GM23338 (cell line): ENCODE measurements around the gene ARHGEF1. TPM values are rescaled to one million over a fixed set of nuclear protein-coding genes. Genes with fewer than 3 reads are reported as not detected.

ENCODE experiments used
- ATAC-seq: fragments of 200-7000 bp; cut with Tn5 transposase; 3 replicates; pipeline ENCODE4 v1.9.1; 2020
- DNase-seq: peaks from one replicate; pipeline ENCODE4 v3.0.0-alpha.2; 2015; ENCODE audit warnings: low spot score
- H2AFZ ChIP-seq: fragments of 200-600 bp; sonication (generic); 2 replicates; pipeline ENCODE4 v1.8.0; 2016; ENCODE audit warnings: antibody characterized with exemption, mild to moderate bottlenecking, moderate library complexity
- H3F3A ChIP-seq: fragments of 200-600 bp; sonication (generic); replicated peaks from 2 replicates; pipeline ENCODE4 v1.8.0; 2017; ENCODE audit warnings: antibody characterized with exemption, mixed run types, low read depth
- H3K27ac ChIP-seq: fragments of 200-600 bp; sonication (generic); 2 replicates; pipeline ENCODE4 v1.6.1; 2016; ENCODE audit warnings: low read depth
- H3K27me3 ChIP-seq: fragments of 200-600 bp; sonication (generic); 2 replicates; pipeline ENCODE4 v1.8.0; 2016; ENCODE audit warnings: mild to moderate bottlenecking, mixed run types, moderate library complexity; ENCODE audit not compliant: insufficient read depth
- H3K36me3 ChIP-seq: fragments of 200-600 bp; sonication (generic); 2 replicates; pipeline ENCODE4 v1.8.0; 2016; ENCODE audit warnings: mild to moderate bottlenecking; ENCODE audit not compliant: insufficient read depth
- H3K4me1 ChIP-seq: fragments of 200-600 bp; sonication (generic); 2 replicates; pipeline ENCODE4 v1.8.0; 2016; ENCODE audit warnings: mild to moderate bottlenecking, moderate library complexity; ENCODE audit not compliant: insufficient read depth
- H3K4me2 ChIP-seq: fragments of 200-600 bp; sonication (generic); 2 replicates; pipeline ENCODE4 v1.7.1; 2017; ENCODE audit warnings: mixed run types
- H3K4me3 ChIP-seq: fragments of 200-600 bp; sonication (generic); 2 replicates; pipeline ENCODE4 v1.6.1; 2016; ENCODE audit warnings: mixed run types
- H3K79me2 ChIP-seq: fragments of 200-600 bp; sonication (generic); replicated peaks from 2 replicates; pipeline ENCODE4 v1.8.0; 2017; ENCODE audit warnings: mild to moderate bottlenecking; ENCODE audit not compliant: insufficient read depth
- H3K9me2 ChIP-seq: fragments of 200-600 bp; sonication (generic); 2 replicates; pipeline ENCODE4 v1.8.0; 2017; ENCODE audit not compliant: insufficient read depth
- H4K20me1 ChIP-seq: fragments of 200-600 bp; sonication (generic); replicated peaks from 2 replicates; pipeline ENCODE4 v1.8.0; 2017; ENCODE audit warnings: mild to moderate bottlenecking; ENCODE audit not compliant: insufficient read depth
- H3K27ac Mint-ChIP-seq: 2 replicates; pipeline ENCODE4 v1.8.0; 2020; ENCODE audit warnings: inconsistent platforms, mild to moderate bottlenecking, moderate library complexity, mixed read lengths
- H3K27me3 Mint-ChIP-seq: 3 replicates; pipeline ENCODE4 v1.8.0; 2022; ENCODE audit warnings: low read depth, mild to moderate bottlenecking, moderate library complexity, mixed read lengths, inconsistent platforms; ENCODE audit not compliant: insufficient read depth, poor library complexity
- H3K36me3 Mint-ChIP-seq: 3 replicates; pipeline ENCODE4 v1.8.0; 2021; ENCODE audit warnings: low read depth, mild to moderate bottlenecking, inconsistent platforms, moderate library complexity, mixed read lengths
- H3K4me1 Mint-ChIP-seq: 3 replicates; pipeline ENCODE4 v1.8.0; 2020; ENCODE audit warnings: mild to moderate bottlenecking, inconsistent platforms, mixed read lengths
- H3K4me3 Mint-ChIP-seq: 3 replicates; pipeline ENCODE4 v1.8.0; 2021; ENCODE audit warnings: moderate library complexity, mild to moderate bottlenecking, inconsistent platforms, mixed read lengths
- H3K9me3 Mint-ChIP-seq: 3 replicates; pipeline ENCODE4 v1.8.0; 2020; ENCODE audit warnings: moderate library complexity, mild to moderate bottlenecking, inconsistent platforms, mixed read lengths
- CREB1 ChIP-seq: fragments of 250-450 bp; sonication (Bioruptor Pico); IDR thresholded peaks from 2 replicates; pipeline ENCODE4 v1.5.0; 2020; ENCODE audit warnings: low read depth, mild to moderate bottlenecking, moderate library complexity
- EZH2 ChIP-seq: fragments of 200-600 bp; sonication (generic); IDR thresholded peaks from one replicate; pipeline ENCODE4 v1.8.0; 2017; ENCODE audit warnings: antibody characterized with exemption, mild to moderate bottlenecking, low read depth; ENCODE audit not compliant: unreplicated experiment
- EZH2phosphoT487 ChIP-seq: fragments of 200-600 bp; sonication (generic); IDR thresholded peaks from one replicate; pipeline ENCODE4 v1.8.1; 2018; ENCODE audit warnings: antibody characterized with exemption; ENCODE audit not compliant: unreplicated experiment
- JUNB ChIP-seq: IDR thresholded peaks from one replicate; pipeline ENCODE4 v1.6.1; 2016; ENCODE audit warnings: antibody characterized with exemption; ENCODE audit not compliant: unreplicated experiment
- NANOG ChIP-seq: IDR thresholded peaks from 2 replicates; pipeline ENCODE4 v1.6.1; 2016; ENCODE audit warnings: antibody characterized with exemption, borderline replicate concordance
- POLR2AphosphoS5 ChIP-seq: IDR thresholded peaks from 2 replicates; pipeline ENCODE4 v1.6.1; 2016; ENCODE audit warnings: antibody characterized with exemption, low read depth
- STAT1 ChIP-seq: IDR thresholded peaks from one replicate; pipeline ENCODE4 v1.6.1; 2016; ENCODE audit warnings: antibody characterized with exemption; ENCODE audit not compliant: unreplicated experiment
- ZNF114 ChIP-seq: fragments of 250-450 bp; sonication (Bioruptor Pico); IDR thresholded peaks from 2 replicates; pipeline ENCODE4 v1.5.0; 2020; ENCODE audit warnings: mild to moderate bottlenecking, moderate library complexity
- ZNF331 ChIP-seq: fragments of 250-450 bp; sonication (Bioruptor Pico); IDR thresholded peaks from 2 replicates; pipeline ENCODE4 v1.5.0; 2020; ENCODE audit warnings: low read depth, mild to moderate bottlenecking, moderate library complexity
- polyA plus RNA-seq: library from polyadenylated mRNA; unstranded; fragments of >200 nt; fragmentation: Nextera tagmentation; extraction: Ambion mirVana; gene quantifications from 2 replicates; pipeline ENCODE4 v1.2.1, GENCODE V29; 2016
- total RNA-seq: library from RNA; depleted of rRNA; stranded (reverse); fragments of >200 nt; shearing (Covaris generic); gene quantifications from 2 replicates; pipeline ENCODE4 v1.2.3, GENCODE V29; 2014
- TF ChIP-seq, protein P1 (sequence below): IDR thresholded peaks from one replicate; pipeline ENCODE4 v1.6.1; 2018; ENCODE audit warnings: antibody characterized with exemption; ENCODE audit not compliant: unreplicated experiment
- TF ChIP-seq, protein P2 (sequence below), 2 experiments: fragments of 200-600 bp in 1 of 2; sonication (generic) in 1 of 2; conservative IDR thresholded peaks; 2 replicates each; pipeline versions ENCODE4 v1.5.1 to v1.6.1; 2016 to 2017; ENCODE audit warnings: antibody characterized with exemption in 2 of 2, low read depth in 2 of 2, mild to moderate bottlenecking in 2 of 2, moderate library complexity in 1 of 2
- TF ChIP-seq, protein P3 (sequence below): fragments of 250-450 bp; sonication (Bioruptor Pico); IDR thresholded peaks from 2 replicates; pipeline ENCODE4 v1.5.0; 2020; ENCODE audit warnings: mild to moderate bottlenecking, moderate library complexity

Gene ARHGEF1
- total and polyA plus RNA-seq, 2 experiments from 2014 or later, result 41.3 to 44.7 TPM

DNA sequence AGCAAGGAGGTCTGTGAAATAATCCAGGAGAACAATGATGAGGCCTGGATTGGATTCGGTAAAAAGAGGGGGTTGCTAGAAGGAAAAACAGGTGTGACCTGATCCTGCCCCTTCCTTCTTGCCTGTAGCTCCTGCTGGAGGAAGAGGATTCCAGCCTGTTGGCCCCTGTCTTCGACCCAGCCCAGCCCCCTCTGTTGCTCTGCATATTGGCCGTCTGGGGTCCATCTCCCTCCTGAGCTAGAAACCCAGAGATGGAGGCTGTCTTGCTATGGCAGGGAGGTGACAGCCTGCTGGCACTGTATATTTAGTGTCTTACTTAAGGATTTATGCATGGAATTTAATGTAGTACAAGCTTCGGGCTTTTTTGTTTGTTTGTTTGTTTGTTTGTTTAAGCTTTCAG is 31.5 kb upstream of the ARHGEF1 start:
- H3K4me3 ChIP-seq, result no peak overlapping the region
- peaks cover 11% of the 10 kb centered on the region for H3K27me3 Mint-ChIP-seq
- no peaks in the 10 kb centered on the region for H3F3A ChIP-seq
- H3K27ac ChIP-seq, result no peak overlapping the region
- H3K4me3 Mint-ChIP-seq, result no peak overlapping the region
- peak; percentile 45 for DNase-seq
- no peaks in the 10 kb centered on the region for H3K9me2 ChIP-seq
- peaks cover 12% of the 10 kb centered on the region; the same call in 1 of the 2 replicates for H3K4me1 ChIP-seq
- no peaks in the 10 kb centered on the region for H3K27me3 ChIP-seq
- no peaks in the 10 kb centered on the region for H4K20me1 ChIP-seq
- H3K9me3 Mint-ChIP-seq, result no peaks in the 10 kb centered on the region
- peaks cover 12% of the 10 kb centered on the region for H3K4me1 Mint-ChIP-seq
- H3K36me3 ChIP-seq, result no peaks in the 10 kb centered on the region
- no peaks in the 10 kb centered on the region for H3K36me3 Mint-ChIP-seq
- TF ChIP-seq NANOG, result no peak
- TF ChIP-seq STAT1, result no peak
- TF ChIP-seq CREB1 (CRISPR knock-in tag), result no peak
- TF ChIP-seq EZH2phosphoT487, result no peak
- no peak for TF ChIP-seq POLR2AphosphoS5
- TF ChIP-seq ZNF114 (CRISPR knock-in tag), result no peak
- no peak for TF ChIP-seq EZH2
- no peak for TF ChIP-seq ZNF331 (CRISPR knock-in tag)
- TF ChIP-seq, protein P1, sequence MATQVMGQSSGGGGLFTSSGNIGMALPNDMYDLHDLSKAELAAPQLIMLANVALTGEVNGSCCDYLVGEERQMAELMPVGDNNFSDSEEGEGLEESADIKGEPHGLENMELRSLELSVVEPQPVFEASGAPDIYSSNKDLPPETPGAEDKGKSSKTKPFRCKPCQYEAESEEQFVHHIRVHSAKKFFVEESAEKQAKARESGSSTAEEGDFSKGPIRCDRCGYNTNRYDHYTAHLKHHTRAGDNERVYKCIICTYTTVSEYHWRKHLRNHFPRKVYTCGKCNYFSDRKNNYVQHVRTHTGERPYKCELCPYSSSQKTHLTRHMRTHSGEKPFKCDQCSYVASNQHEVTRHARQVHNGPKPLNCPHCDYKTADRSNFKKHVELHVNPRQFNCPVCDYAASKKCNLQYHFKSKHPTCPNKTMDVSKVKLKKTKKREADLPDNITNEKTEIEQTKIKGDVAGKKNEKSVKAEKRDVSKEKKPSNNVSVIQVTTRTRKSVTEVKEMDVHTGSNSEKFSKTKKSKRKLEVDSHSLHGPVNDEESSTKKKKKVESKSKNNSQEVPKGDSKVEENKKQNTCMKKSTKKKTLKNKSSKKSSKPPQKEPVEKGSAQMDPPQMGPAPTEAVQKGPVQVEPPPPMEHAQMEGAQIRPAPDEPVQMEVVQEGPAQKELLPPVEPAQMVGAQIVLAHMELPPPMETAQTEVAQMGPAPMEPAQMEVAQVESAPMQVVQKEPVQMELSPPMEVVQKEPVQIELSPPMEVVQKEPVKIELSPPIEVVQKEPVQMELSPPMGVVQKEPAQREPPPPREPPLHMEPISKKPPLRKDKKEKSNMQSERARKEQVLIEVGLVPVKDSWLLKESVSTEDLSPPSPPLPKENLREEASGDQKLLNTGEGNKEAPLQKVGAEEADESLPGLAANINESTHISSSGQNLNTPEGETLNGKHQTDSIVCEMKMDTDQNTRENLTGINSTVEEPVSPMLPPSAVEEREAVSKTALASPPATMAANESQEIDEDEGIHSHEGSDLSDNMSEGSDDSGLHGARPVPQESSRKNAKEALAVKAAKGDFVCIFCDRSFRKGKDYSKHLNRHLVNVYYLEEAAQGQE, result no peak
- TF ChIP-seq, protein P2, sequence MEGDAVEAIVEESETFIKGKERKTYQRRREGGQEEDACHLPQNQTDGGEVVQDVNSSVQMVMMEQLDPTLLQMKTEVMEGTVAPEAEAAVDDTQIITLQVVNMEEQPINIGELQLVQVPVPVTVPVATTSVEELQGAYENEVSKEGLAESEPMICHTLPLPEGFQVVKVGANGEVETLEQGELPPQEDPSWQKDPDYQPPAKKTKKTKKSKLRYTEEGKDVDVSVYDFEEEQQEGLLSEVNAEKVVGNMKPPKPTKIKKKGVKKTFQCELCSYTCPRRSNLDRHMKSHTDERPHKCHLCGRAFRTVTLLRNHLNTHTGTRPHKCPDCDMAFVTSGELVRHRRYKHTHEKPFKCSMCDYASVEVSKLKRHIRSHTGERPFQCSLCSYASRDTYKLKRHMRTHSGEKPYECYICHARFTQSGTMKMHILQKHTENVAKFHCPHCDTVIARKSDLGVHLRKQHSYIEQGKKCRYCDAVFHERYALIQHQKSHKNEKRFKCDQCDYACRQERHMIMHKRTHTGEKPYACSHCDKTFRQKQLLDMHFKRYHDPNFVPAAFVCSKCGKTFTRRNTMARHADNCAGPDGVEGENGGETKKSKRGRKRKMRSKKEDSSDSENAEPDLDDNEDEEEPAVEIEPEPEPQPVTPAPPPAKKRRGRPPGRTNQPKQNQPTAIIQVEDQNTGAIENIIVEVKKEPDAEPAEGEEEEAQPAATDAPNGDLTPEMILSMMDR (conservative IDR thresholded peaks at IDR 0.05; ENCODE audit: low read depth in 2 of 2), result no peak
- TF ChIP-seq JUNB, result no peak
- TF ChIP-seq, protein P3, sequence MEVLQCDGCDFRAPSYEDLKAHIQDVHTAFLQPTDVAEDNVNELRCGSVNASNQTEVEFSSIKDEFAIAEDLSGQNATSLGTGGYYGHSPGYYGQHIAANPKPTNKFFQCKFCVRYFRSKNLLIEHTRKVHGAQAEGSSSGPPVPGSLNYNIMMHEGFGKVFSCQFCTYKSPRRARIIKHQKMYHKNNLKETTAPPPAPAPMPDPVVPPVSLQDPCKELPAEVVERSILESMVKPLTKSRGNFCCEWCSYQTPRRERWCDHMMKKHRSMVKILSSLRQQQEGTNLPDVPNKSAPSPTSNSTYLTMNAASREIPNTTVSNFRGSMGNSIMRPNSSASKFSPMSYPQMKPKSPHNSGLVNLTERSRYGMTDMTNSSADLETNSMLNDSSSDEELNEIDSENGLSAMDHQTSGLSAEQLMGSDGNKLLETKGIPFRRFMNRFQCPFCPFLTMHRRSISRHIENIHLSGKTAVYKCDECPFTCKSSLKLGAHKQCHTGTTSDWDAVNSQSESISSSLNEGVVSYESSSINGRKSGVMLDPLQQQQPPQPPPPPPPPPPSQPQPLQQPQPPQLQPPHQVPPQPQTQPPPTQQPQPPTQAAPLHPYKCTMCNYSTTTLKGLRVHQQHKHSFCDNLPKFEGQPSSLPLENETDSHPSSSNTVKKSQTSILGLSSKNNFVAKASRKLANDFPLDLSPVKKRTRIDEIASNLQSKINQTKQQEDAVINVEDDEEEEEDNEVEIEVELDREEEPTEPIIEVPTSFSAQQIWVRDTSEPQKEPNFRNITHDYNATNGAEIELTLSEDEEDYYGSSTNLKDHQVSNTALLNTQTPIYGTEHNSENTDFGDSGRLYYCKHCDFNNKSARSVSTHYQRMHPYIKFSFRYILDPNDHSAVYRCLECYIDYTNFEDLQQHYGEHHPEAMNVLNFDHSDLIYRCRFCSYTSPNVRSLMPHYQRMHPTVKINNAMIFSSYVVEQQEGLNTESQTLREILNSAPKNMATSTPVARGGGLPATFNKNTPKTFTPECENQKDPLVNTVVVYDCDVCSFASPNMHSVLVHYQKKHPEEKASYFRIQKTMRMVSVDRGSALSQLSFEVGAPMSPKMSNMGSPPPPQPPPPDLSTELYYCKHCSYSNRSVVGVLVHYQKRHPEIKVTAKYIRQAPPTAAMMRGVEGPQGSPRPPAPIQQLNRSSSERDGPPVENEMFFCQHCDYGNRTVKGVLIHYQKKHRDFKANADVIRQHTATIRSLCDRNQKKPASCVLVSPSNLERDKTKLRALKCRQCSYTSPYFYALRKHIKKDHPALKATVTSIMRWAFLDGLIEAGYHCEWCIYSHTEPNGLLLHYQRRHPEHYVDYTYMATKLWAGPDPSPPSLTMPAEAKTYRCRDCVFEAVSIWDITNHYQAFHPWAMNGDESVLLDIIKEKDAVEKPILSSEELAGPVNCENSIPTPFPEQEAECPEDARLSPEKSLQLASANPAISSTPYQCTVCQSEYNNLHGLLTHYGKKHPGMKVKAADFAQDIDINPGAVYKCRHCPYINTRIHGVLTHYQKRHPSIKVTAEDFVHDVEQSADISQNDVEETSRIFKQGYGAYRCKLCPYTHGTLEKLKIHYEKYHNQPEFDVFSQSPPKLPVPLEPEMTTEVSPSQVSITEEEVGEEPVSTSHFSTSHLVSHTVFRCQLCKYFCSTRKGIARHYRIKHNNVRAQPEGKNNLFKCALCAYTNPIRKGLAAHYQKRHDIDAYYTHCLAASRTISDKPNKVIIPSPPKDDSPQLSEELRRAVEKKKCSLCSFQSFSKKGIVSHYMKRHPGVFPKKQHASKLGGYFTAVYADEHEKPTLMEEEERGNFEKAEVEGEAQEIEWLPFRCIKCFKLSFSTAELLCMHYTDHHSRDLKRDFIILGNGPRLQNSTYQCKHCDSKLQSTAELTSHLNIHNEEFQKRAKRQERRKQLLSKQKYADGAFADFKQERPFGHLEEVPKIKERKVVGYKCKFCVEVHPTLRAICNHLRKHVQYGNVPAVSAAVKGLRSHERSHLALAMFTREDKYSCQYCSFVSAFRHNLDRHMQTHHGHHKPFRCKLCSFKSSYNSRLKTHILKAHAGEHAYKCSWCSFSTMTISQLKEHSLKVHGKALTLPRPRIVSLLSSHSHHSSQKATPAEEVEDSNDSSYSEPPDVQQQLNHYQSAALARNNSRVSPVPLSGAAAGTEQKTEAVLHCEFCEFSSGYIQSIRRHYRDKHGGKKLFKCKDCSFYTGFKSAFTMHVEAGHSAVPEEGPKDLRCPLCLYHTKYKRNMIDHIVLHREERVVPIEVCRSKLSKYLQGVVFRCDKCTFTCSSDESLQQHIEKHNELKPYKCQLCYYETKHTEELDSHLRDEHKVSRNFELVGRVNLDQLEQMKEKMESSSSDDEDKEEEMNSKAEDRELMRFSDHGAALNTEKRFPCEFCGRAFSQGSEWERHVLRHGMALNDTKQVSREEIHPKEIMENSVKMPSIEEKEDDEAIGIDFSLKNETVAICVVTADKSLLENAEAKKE (CRISPR knock-in tag), result no peak
- no peak overlapping the region for H3K27ac Mint-ChIP-seq
- peak; percentile 79 for ATAC-seq
- H3K4me2 ChIP-seq, result peak overlapping the region; percentile 60
- peak overlapping the region; percentile 69 for H2AFZ ChIP-seq
- no peaks in the 10 kb centered on the region for H3K79me2 ChIP-seq
